Naive B cell (primary cell): ENCODE measurements around the gene TNFRSF25. TPM values are rescaled to one million over a fixed set of nuclear protein-coding genes. Genes with fewer than 3 reads are reported as not detected.
"Not testable (repeated sequence)": the region's sequence is repeated elsewhere in the genome, so short reads cannot be mapped to it uniquely, and the experiment has no call there.

Experiments
- ATAC-seq, 2 donors: fragments of 150-1000 bp; cut with Tn5 transposase; 2 replicates each; pipeline ENCODE4 v1.10.0; 2021; ENCODE audit warnings: low read depth in 2 of 2, mild to moderate bottlenecking in 2 of 2, moderate library complexity in 2 of 2
- DNase-seq: peaks from one replicate; pipeline ENCODE4 v3.0.0; 2022
- H3K27ac Mint-ChIP-seq, 6 donors: one replicate each; pipeline ENCODE4 v1.8.0; 2020 to 2022; ENCODE audit warnings: mild to moderate bottlenecking in 6 of 6, mixed read lengths in 6 of 6, moderate library complexity in 5 of 6, inconsistent platforms in 2 of 6
- H3K27me3 Mint-ChIP-seq, 3 donors: one replicate each; pipeline ENCODE4 v1.8.0; 2021 to 2022; ENCODE audit warnings: mixed read lengths in 3 of 3, mild to moderate bottlenecking in 1 of 3
- H3K36me3 Mint-ChIP-seq, 2 donors: one replicate each; pipeline ENCODE4 v1.8.0; 2020 to 2022; ENCODE audit warnings: mixed read lengths in 2 of 2, inconsistent platforms in 1 of 2, mild to moderate bottlenecking in 1 of 2
- H3K4me1 Mint-ChIP-seq, 3 donors: one replicate each; pipeline ENCODE4 v1.8.0; 2020 to 2022; ENCODE audit warnings: mixed read lengths in 3 of 3, inconsistent platforms in 1 of 3, mild to moderate bottlenecking in 1 of 3, moderate library complexity in 1 of 3
- H3K4me3 Mint-ChIP-seq, 8 donors: one replicate each; pipeline ENCODE4 v1.8.0; 2020 to 2022; ENCODE audit warnings: mild to moderate bottlenecking in 8 of 8, mixed read lengths in 8 of 8, moderate library complexity in 8 of 8, inconsistent platforms in 2 of 8
- H3K9me3 Mint-ChIP-seq, 7 donors: one replicate each; pipeline ENCODE4 v1.8.0; 2020 to 2022; ENCODE audit warnings: mixed read lengths in 7 of 7, mild to moderate bottlenecking in 5 of 7, inconsistent platforms in 2 of 7, moderate library complexity in 1 of 7
- polyA plus RNA-seq, 6 donors: library from polyadenylated mRNA; unstranded; fragments of 300-500 nt; fragmentation: Illumina TruSeq; gene quantifications; one replicate each; pipeline ENCODE4 v1.2.3, GENCODE V29; 2021; ENCODE audit warnings: low read depth in 6 of 6

The TNFRSF25 gene
- polyA plus RNA-seq, 6 donors from 2014 or later: 0.28 to 0.68 TPM; not detected in 4

GRCh38 chr1:6455752-6456520 is 10.0 kb downstream of the TNFRSF25 start:
- Mint-ChIP-seq H3K4me3 (peak overlapping the region in 1 of 8 donors; percentile 59), H3K4me1 (peaks cover 12 to 23% (median 13%) of the 10 kb centered on the region in 3 donors), H3K27me3 (peaks cover 25 to 67% (median 49%) of the 10 kb centered on the region in 3 donors)
- not testable (repeated sequence) for H3K36me3 Mint-ChIP-seq, H3K9me3 Mint-ChIP-seq, ATAC-seq, DNase-seq, H3K27ac Mint-ChIP-seq

GRCh38 chr1:6454856-6455751 is 10.9 kb downstream of the TNFRSF25 start:
- H3K36me3 Mint-ChIP-seq: peaks cover 0 to 8% of the 10 kb centered on the region in 2 donors
- peaks cover 30 to 67% (median 51%) of the 10 kb centered on the region in 3 donors for H3K27me3 Mint-ChIP-seq
- ATAC-seq (no peak), DNase-seq (no peak)
- peaks cover 4 to 14% (median 6%) of the 10 kb centered on the region in 3 donors for H3K4me1 Mint-ChIP-seq
- H3K27ac Mint-ChIP-seq: no peak overlapping the region
- no peaks in the 10 kb centered on the region for H3K9me3 Mint-ChIP-seq
- peak overlapping the region in 1 of 8 donors; percentile 42 for H3K4me3 Mint-ChIP-seq

GRCh38 chr1:6453895-6454855 is 11.8 kb downstream of the TNFRSF25 start:
- Mint-ChIP-seq H3K27me3 (peaks cover 32 to 70% (median 53%) of the 10 kb centered on the region in 3 donors), H3K27ac (peak overlapping the region in 1 of 6 donors; percentile 70), H3K4me3 (peak overlapping the region in 1 of 8 donors; percentile 15), H3K4me1 (peaks cover 8 to 15% (median 8%) of the 10 kb centered on the region in 3 donors)
- H3K9me3 Mint-ChIP-seq, ATAC-seq, H3K36me3 Mint-ChIP-seq, DNase-seq: not testable (repeated sequence)

GRCh38 chr1:6450943-6451373 is 15.0 kb downstream of the TNFRSF25 start:
- H3K27me3 Mint-ChIP-seq: peaks cover 26 to 76% (median 45%) of the 10 kb centered on the region in 3 donors
- ATAC-seq: no peak
- H3K4me3 Mint-ChIP-seq: no peak overlapping the region
- peaks cover 0 to 8% of the 10 kb centered on the region in 2 donors for H3K36me3 Mint-ChIP-seq
- H3K9me3 Mint-ChIP-seq: no peaks in the 10 kb centered on the region
- DNase-seq: no peak
- peaks cover 11 to 23% (median 15%) of the 10 kb centered on the region in 3 donors for H3K4me1 Mint-ChIP-seq
- no peak overlapping the region for H3K27ac Mint-ChIP-seq

GRCh38 chr1:6450486-6450885 is 15.5 kb downstream of the TNFRSF25 start:
- DNase-seq, ATAC-seq, H3K27ac Mint-ChIP-seq, H3K9me3 Mint-ChIP-seq, H3K4me3 Mint-ChIP-seq, H3K36me3 Mint-ChIP-seq: not testable (repeated sequence)
- H3K27me3 Mint-ChIP-seq: peaks cover 26 to 77% (median 50%) of the 10 kb centered on the region in 3 donors
- H3K4me1 Mint-ChIP-seq: peaks cover 11 to 23% (median 15%) of the 10 kb centered on the region in 3 donors

- no peak overlapping the region for H3K27ac Mint-ChIP-seq
- peaks cover 28 to 80% (median 53%) of the 10 kb centered on the region in 3 donors for H3K27me3 Mint-ChIP-seq
- H3K4me3 Mint-ChIP-seq: peak overlapping the region in 3 of 8 donors; percentile 57 to 84 (median 66)
These were observed 15.9 kb downstream of the TNFRSF25 start for GRCh38 chr1:6450005-6450450.

GRCh38 chr1:6448749-6449631 is 17.0 kb downstream of the TNFRSF25 start:
- no peak for DNase-seq
- Mint-ChIP-seq H3K4me3 (peak overlapping the region in 7 of 8 donors; percentile 48 to 90 (median 68)), H3K4me1 (peaks cover 11 to 23% (median 15%) of the 10 kb centered on the region in 3 donors), H3K36me3 (peaks cover 0 to 8% of the 10 kb centered on the region in 2 donors), H3K9me3 (no peaks in the 10 kb centered on the region), H3K27ac (peak overlapping the region in 1 of 6 donors; percentile 55), H3K27me3 (peaks cover 32 to 86% (median 61%) of the 10 kb centered on the region in 3 donors)
- ATAC-seq: peak in 1 of 2 donors; percentile 16

More at GRCh38 chr1:6450005-6450450, 15.9 kb downstream of the TNFRSF25 start:
- H3K36me3 Mint-ChIP-seq: peaks cover 0 to 8% of the 10 kb centered on the region in 2 donors
- ATAC-seq (no peak), DNase-seq (no peak)
- peaks cover 11 to 23% (median 15%) of the 10 kb centered on the region in 3 donors for H3K4me1 Mint-ChIP-seq
- H3K9me3 Mint-ChIP-seq: no peaks in the 10 kb centered on the region

GRCh38 chr1:6447818-6448748 is 17.9 kb downstream of the TNFRSF25 start:
- peak overlapping the region in 6 of 8 donors; percentile 49 to 77 (median 60) for H3K4me3 Mint-ChIP-seq
- DNase-seq (no peak), ATAC-seq (peak; percentile 65 to 73)
- H3K36me3 Mint-ChIP-seq: peaks cover 0 to 2% of the 10 kb centered on the region in 2 donors
- peaks cover 25 to 83% (median 52%) of the 10 kb centered on the region in 3 donors for H3K27me3 Mint-ChIP-seq
- no peaks in the 10 kb centered on the region for H3K9me3 Mint-ChIP-seq
- H3K4me1 Mint-ChIP-seq: peaks cover 7 to 23% (median 10%) of the 10 kb centered on the region in 3 donors
- no peak overlapping the region for H3K27ac Mint-ChIP-seq

- Mint-ChIP-seq H3K9me3 (no peaks in the 10 kb centered on the region), H3K4me3 (peak overlapping the region in 7 of 8 donors; percentile 20 to 77 (median 53)), H3K27ac (no peak overlapping the region), H3K27me3 (peaks cover 25 to 78% (median 47%) of the 10 kb centered on the region in 3 donors), H3K36me3 (no peaks in the 10 kb centered on the region), H3K4me1 (peaks cover 7 to 23% (median 9%) of the 10 kb centered on the region in 3 donors)
- DNase-seq (no peak), ATAC-seq (peak; percentile 13 to 18)
These were observed 18.8 kb downstream of the TNFRSF25 start for GRCh38 chr1:6447016-6447817.

GRCh38 chr1:6446665-6447015 is 19.3 kb downstream of the TNFRSF25 start:
- DNase-seq (no peak), ATAC-seq (no peak)
- Mint-ChIP-seq H3K36me3 (no peaks in the 10 kb centered on the region), H3K4me1 (peaks cover 7 to 23% (median 9%) of the 10 kb centered on the region in 3 donors), H3K27ac (no peak overlapping the region), H3K9me3 (no peaks in the 10 kb centered on the region), H3K4me3 (peak overlapping the region in 4 of 8 donors; percentile 25 to 75 (median 60)), H3K27me3 (peaks cover 25 to 81% (median 50%) of the 10 kb centered on the region in 3 donors)
